ENCODE results near the gene NXF1.
"Not testable (repeated sequence)": the region's sequence is repeated elsewhere in the genome, so short reads cannot be mapped to it uniquely, and the experiment has no call there.

NXF1 gene

GRCh38 chr11:62850911-62851806 lies 45.9 kb upstream of the NXF1 start:
- no peak overlapping the region for H3K4me3 ChIP-seq (ENCODE audit: low read depth, low read length)
- ChIA-PET CTCF (no interaction called here), POLR2A (interaction anchor here (0.6 to 8.3 kb wide), 3 partner anchors 11 to 231 kb away, joined by 3 to 193 read pairs (median 3); partner anchors contain the start of gene WDR74)
- TF ChIP-seq, protein P1, sequence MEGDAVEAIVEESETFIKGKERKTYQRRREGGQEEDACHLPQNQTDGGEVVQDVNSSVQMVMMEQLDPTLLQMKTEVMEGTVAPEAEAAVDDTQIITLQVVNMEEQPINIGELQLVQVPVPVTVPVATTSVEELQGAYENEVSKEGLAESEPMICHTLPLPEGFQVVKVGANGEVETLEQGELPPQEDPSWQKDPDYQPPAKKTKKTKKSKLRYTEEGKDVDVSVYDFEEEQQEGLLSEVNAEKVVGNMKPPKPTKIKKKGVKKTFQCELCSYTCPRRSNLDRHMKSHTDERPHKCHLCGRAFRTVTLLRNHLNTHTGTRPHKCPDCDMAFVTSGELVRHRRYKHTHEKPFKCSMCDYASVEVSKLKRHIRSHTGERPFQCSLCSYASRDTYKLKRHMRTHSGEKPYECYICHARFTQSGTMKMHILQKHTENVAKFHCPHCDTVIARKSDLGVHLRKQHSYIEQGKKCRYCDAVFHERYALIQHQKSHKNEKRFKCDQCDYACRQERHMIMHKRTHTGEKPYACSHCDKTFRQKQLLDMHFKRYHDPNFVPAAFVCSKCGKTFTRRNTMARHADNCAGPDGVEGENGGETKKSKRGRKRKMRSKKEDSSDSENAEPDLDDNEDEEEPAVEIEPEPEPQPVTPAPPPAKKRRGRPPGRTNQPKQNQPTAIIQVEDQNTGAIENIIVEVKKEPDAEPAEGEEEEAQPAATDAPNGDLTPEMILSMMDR (IDR thresholded peaks at IDR 0.05; ENCODE audit: insufficient read depth, low read length, missing control alignments): no peak
- DNase-seq (ENCODE audit: low read depth, low spot score): no peak

- no peak for DNase-seq (ENCODE audit: low read depth, low spot score)
- ChIA-PET POLR2A (interaction anchor here (0.6 kb wide), 1 partner anchor 9 kb away, joined by 3 read pairs; no protein-coding TSS in a partner anchor), CTCF (interaction anchor here (0.8 to 1.3 kb wide), 2 partner anchors 10 to 33 kb away, joined by 3 read pairs; partner anchors contain the start of gene SLC3A2)
- TF ChIP-seq, protein P1 (IDR thresholded peaks at IDR 0.05; ENCODE audit: insufficient read depth, low read length, missing control alignments): no peak
- H3K4me3 ChIP-seq (ENCODE audit: low read depth, low read length): no peak overlapping the region
These were observed 42.6 kb upstream of the NXF1 start for GRCh38 chr11:62847767-62848314.

DNA sequence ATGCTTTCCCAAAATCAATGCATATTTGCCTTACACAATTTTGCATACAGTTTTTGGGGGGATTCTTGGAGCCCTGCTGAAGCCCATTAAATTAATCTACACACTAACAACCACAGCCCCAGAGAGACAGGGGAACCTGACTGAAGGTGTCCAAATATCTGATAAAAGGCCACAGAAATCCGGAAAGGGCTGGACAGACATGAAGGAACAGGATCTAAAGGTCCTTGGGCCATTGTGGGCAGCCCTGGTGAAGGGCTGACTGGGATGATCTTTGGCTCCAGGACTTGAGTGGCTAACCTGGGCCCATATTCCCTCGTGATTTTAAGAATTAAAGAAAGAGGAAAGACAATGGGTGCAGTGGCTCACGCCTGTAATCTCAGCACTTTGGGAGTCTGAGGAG lies 40.9 kb upstream of the NXF1 start:
- ChIA-PET CTCF (interaction anchor here (0.9 kb wide), 1 partner anchor 8 kb away, joined by 4 read pairs; no protein-coding TSS in a partner anchor), POLR2A (interaction anchor here (1.1 kb wide), 1 partner anchor 10 kb away, joined by 3 read pairs; no protein-coding TSS in a partner anchor)
- TF ChIP-seq, protein P1 (IDR thresholded peaks at IDR 0.05; ENCODE audit: insufficient read depth, low read length, missing control alignments): no peak
- DNase-seq (ENCODE audit: low read depth, low spot score): no peak
- H3K4me3 ChIP-seq (ENCODE audit: low read depth, low read length): no peak overlapping the region

DNA sequence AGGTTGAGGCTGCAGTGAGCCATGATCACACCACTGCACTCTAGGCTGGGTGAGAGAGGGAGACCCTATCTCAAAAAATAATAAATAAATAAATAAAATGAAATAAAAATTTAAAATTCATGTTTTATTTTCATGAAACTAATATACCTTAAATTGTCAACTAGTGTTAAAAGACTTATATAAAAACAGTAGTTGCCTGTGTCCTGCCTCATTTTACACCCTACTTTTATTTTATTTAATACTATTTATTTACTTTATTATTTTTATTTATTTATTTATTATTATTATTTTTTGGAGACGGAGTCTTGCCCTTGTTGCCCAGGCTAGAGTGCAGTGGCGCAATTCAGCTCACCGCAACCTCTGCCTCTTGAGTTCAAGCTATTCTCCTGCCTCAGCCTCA lies 38.9 kb upstream of the NXF1 start:
- POLR2A ChIA-PET: interaction anchor here (1.9 kb wide), 1 partner anchor 12 kb away, joined by 8 read pairs; no protein-coding TSS in a partner anchor
- CTCF ChIA-PET: interaction anchor here (2.3 kb wide), 1 partner anchor 57 kb away, joined by 9 read pairs; the partner anchor contains the start of gene TMEM179B
- H3K4me3 ChIP-seq (ENCODE audit: low read depth, low read length): no peak overlapping the region
- TF ChIP-seq, protein P1 (IDR thresholded peaks at IDR 0.05; ENCODE audit: insufficient read depth, low read length, missing control alignments): no peak
- no peak for DNase-seq (ENCODE audit: low read depth, low spot score)

- POLR2A ChIA-PET: interaction anchor here (1.3 to 1.9 kb wide), 2 partner anchors 11 to 12 kb away, joined by 4 to 8 read pairs; no protein-coding TSS in a partner anchor
- CTCF ChIA-PET: interaction anchor here (2.3 kb wide), 1 partner anchor 57 kb away, joined by 9 read pairs; the partner anchor contains the start of gene TMEM179B
These were observed 38.2 kb upstream of the NXF1 start for GRCh38 chr11:62843466-62843865.

DNA sequence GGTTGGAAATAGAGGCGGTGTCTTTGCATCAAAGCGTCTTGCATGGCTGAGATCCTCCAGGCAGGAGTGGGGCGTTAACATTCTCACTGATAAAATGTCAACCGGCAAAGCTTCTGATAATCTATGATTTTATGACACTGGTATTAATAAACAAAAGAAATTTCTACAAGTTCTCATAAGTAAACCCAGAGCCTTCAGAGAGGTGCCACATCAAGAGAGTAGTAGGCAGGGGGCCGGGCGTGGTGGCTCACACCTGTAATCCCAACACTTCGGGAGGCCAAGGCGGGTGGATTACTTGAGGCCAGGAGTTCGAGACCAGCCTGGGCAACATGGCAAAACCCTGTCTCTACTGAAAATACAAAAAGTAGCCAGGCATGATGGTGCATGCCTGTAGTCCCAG lies 37.7 kb upstream of the NXF1 start:
- POLR2A ChIA-PET: interaction anchor here (1.3 to 1.9 kb wide), 2 partner anchors 11 to 13 kb away, joined by 4 to 8 read pairs; no protein-coding TSS in a partner anchor
- CTCF ChIA-PET: interaction anchor here (1.0 to 2.3 kb wide), 2 partner anchors 12 to 56 kb away, joined by 7 to 9 read pairs; partner anchors contain the start of gene TMEM179B
- DNase-seq (ENCODE audit: low read depth, low spot score); H3K4me3 ChIP-seq (ENCODE audit: low read depth, low read length): not testable (repeated sequence)

More at GRCh38 chr11:62843466-62843865, 38.2 kb upstream of the NXF1 start:
- DNase-seq (ENCODE audit: low read depth, low spot score): no peak
- TF ChIP-seq, protein P1 (IDR thresholded peaks at IDR 0.05; ENCODE audit: insufficient read depth, low read length, missing control alignments): no peak
- no peak overlapping the region for H3K4me3 ChIP-seq (ENCODE audit: low read depth, low read length)

Measured in AG04449 (cell line).